8988T (cell line): ENCODE results near the gene WWP2.
"Not testable (repeated sequence)": the region's sequence is repeated elsewhere in the genome, so short reads cannot be mapped to it uniquely, and the experiment has no call there.

Experiments
- DNase-seq: peaks from one replicate; pipeline ENCODE4 v3.0.0; 2011

The WWP2 gene

DNA sequence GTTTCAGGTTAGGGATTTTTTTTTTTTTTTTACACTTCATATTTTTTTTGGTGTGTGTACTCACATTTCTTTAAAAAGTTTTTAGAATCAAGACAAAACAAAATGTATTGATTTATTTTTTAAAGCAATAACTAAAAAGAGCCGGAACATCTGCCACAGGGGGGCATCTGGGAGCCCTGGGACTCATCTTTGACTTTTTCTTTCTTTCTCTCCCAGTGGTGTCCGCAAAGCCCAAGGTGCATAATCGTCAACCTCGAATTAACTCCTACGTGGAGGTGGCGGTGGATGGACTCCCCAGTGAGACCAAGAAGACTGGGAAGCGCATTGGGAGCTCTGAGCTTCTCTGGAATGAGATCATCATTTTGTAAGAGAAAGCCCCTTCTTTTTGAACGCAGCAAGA lies 36.3 kb downstream of the WWP2 start:
- no peak for DNase-seq

DNA sequence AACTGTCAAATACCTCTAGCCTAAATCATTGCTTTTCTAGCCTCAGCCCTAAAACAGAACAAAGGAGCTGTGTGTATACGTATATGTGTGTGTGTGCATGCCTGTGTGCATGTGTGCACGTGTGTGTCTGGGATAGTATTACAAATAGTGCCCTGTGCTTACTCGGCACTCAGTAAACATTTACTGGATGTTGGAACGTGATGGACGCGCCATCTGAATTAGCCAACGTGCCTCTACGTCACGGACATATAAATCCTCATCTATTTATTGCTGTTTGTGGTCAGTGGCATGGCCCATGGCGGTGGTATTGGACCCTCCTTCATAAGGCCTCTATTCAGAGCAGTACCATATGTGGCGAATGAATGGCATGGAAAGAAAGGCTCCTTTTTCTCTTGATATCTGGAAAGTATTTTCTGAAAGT lies 37.5 kb downstream of the WWP2 start:
- DNase-seq: no peak

DNA sequence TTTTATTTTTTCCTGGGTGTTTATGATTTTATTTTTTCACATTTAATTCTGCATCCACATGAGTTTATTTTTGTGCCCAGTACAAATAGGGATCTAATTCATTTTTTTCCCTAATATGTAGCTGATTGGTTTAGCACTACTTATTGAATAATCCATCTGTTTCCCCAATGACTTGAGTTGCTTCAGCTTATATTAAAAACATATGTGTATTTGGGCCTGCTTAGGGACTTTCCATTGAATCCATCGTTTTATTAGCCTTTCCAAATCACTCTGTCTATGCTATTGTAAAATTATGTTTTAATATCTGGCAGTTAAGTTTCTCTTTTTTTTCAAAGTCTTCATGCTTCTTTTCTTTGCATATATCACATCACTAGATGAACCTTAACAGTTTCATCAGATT lies 42.2 kb downstream of the WWP2 start:
- DNase-seq: no peak

DNA sequence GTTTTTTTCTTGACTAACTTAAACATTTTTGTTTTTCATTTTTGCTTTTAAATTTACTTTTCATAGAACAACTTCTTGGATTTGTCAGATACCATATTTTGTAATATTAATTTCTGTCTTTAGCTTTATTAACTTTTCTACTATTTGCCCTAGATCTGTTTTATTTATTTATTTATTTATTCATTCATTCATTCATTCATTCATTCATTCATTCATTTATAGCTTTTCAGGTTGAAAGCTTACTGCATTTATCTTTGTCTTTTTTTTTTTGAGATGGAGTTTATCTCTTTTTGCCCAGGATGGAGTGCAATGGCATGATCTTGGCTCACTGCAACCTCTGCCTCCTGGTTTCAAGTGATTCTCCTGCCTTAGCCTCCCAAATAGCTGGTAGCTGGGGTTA lies 44.6 kb downstream of the WWP2 start:
- DNase-seq: not testable (repeated sequence)

- DNase-seq: no peak
Measured at GRCh38 chr16:69812688-69813014, 50.5 kb downstream of the WWP2 start.

- DNase-seq: no peak
Measured at GRCh38 chr16:69814078-69814477, 51.9 kb downstream of the WWP2 start.

- no peak for DNase-seq
Measured at GRCh38 chr16:69814561-69814960, 52.4 kb downstream of the WWP2 start.

- DNase-seq: not testable (repeated sequence)
Measured at GRCh38 chr16:69815216-69815883, 53.2 kb downstream of the WWP2 start.

- DNase-seq: no peak
Measured at GRCh38 chr16:69816996-69817395, 54.9 kb downstream of the WWP2 start.

DNA sequence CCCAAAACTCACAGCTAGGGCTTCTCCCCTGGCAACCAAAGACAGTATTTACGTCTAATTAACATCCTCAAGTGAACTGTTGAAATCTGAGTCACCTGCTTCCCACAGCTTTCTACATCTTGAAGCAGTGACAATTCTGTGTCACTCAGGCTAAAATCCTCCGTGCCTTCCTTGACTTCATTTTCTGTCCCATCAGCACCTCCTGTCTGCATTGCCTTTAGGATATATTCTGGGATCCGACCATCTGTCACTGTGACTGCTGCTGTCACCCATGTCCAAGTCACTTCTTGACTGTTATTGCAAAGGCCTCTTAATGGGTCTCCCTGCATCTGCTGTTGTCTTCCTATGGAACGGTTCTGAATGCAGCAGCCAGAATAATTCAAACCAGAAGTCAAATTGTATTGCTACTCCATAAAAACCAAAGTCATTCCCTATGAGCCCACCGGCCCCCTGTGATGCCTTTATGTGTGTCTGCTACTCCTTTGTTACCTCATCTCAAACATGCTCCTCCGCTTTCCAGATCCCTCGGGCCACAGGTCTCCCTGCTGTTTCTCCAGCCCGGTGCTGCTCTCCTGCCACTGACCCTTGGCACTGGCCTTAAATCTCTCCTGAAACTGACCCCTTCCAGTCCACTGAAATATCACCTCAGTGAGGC lies 56.9 kb downstream of the WWP2 start:
- DNase-seq: no peak

DNA sequence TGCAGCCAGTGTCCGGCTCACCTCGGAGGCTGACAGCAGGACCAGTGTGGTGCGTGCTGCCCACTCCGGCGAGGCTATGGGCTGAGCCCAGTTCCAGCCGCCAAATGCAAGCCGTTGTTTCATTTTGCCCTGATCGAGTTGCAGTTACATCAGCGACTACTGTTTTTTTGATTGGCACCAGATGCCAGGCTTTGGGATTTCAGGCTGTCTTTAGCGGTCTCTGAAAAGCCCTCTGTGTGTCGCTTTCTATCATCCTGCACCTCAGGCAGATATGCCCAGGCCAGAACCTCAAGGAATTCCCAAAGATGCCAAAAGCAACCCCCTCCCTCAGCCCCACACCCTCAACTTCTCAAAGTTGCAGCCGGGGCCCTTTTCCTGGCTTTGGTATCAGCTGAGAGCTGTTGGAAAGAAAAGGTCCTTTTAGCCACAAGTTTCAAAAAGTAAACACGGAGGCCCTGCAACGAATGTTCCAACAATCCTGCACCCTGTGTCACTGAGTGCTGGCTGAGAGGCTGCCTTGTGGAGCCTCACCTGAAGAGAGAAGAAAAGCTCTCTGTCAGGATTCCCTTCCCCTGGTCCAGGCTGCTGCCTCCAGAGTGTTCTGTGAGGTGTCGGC lies 58.9 kb downstream of the WWP2 start:
- DNase-seq: no peak

DNA sequence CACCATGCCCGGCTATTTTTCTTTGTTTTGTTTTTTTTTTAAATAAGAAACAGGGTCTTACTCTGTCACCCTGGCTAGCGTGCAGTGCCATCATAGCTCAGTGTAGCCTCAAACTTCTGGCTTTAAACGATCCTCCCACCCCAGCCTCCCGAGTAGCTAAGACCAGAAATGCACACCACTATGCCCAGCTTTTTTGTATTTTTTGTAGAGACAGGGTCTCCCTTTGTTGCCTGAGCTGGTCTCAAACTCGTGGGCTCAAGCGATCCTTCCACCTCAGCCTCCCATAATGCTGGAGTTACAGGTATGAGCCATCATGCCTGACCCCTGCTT lies 59.7 kb downstream of the WWP2 start:
- DNase-seq: no peak

DNA sequence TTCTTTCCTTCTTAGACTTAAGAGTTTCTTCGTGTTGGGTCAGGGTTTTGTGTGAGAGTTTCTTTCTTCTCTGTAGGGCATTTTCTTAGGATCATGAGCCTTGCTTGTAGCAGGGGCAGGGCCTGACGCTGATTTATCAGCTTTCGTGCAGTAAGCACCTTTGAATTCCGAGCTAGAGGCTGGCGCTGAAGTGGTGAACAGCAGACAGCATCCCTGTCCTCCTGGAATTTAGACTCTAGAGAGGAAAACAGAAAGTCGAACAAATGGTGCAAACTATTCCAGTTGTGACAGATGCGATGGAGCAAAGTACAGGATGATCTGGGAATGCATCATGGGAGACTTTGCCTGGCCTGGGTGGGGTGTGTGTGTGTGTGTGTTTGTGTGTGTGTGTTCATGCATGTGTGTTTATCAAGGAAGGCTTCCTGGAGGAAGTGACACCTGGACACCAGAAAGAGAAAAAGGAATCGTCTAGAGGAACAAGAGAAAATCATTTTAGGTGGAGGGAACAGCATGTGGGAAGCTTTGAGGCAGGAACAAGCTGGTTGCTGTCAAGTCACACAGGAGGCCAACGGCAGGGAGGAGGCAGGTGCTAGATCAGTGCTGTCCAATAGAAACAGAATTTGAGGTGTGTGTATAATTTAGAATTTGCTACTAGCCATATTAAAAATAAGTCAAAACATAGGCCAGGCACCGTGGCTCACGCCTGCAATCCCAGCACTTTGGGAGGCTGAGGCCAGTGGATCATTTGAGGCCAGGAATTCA lies 60.2 kb downstream of the WWP2 start:
- DNase-seq: no peak

GRCh38 chr16:69823831-69824563 lies 61.9 kb downstream of the WWP2 start:
- DNase-seq: no peak

- not testable (repeated sequence) for DNase-seq
Measured at GRCh38 chr16:69824564-69825142, 62.5 kb downstream of the WWP2 start.

DNA sequence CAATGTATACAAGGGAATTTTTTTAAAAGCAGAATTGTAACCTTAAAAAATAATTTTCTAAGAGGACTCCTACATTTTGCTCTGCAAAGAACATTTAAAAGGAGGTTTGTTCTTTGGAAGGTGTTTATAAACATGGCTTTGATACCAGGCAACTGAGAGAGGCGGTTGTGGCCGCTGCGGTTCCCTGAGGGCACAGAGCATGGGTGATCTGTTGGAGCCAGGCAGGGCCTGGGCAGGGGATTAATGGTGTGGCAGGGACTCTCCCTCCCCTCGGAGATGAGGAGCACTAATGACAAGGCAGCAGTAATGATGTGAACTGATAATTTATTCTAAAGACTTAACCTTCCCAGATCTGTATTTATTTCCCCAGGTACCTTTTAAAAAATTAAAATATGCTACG lies 65.4 kb downstream of the WWP2 start:
- no peak for DNase-seq

DNA sequence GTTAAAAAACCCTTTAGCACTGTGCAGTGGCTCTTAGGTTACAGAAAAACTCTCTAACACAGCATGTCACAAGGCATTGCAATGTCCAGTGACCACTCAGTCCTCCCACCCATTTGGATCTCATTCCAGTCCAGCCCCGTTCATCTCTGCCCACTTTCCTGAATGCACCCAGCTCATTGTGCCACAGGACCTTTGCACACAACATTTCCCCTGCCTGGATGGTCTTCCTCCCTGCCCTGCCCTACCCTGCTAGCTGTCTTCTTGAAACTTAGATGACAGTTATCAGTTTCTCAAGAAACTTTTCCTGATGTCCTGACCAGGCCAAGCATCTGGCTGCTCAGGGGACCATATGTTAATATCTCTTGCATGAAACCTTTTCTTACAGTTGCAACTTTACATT lies 67.2 kb downstream of the WWP2 start:
- no peak for DNase-seq

DNA sequence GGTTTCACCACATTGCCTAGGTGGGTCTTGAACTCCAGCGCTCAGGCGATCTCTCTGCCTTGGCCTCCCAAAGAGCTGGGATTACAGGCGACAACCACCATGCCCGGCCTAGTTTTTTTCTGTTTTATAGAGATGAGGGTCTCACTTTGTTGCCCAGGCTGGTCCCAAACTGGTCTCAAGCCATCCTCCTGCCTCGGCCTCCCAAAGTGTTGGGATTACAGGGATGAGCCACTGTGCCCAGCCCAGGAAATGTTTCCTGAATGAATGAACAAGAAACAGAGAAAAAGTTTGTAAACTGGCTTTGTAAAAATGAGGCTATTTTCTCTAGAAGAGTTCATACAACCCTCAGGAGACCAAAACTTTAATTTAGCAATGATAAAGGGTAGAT lies 68.0 kb downstream of the WWP2 start:
- no peak for DNase-seq

- DNase-seq: no peak
Measured at GRCh38 chr16:69830534-69831211, 68.5 kb downstream of the WWP2 start.

- DNase-seq: no peak
Measured at GRCh38 chr16:69831212-69832123, 69.3 kb downstream of the WWP2 start.
